AG09309 (cell line): Measurements from ENCODE around the gene SCAMP3.

Experiments used
- DNase-seq: peaks from one replicate; pipeline ENCODE4 v3.0.0-alpha.2; 2010; ENCODE audit warnings: low read depth
- H3K4me3 ChIP-seq: 2 replicates; pipeline ENCODE4 v1.5.1; 2011; ENCODE audit warnings: mild to moderate bottlenecking, low read depth, low read length, moderate library complexity; ENCODE audit not compliant: control insufficient read depth
- TF ChIP-seq, protein P1 (sequence below): IDR thresholded peaks from 2 replicates; pipeline ENCODE4 v1.5.1; 2011; ENCODE audit warnings: mild to moderate bottlenecking, low read depth, low read length, inconsistent platforms; ENCODE audit not compliant: insufficient read depth, control insufficient read depth; ENCODE audit errors: missing control alignments

SCAMP3 gene

DNA sequence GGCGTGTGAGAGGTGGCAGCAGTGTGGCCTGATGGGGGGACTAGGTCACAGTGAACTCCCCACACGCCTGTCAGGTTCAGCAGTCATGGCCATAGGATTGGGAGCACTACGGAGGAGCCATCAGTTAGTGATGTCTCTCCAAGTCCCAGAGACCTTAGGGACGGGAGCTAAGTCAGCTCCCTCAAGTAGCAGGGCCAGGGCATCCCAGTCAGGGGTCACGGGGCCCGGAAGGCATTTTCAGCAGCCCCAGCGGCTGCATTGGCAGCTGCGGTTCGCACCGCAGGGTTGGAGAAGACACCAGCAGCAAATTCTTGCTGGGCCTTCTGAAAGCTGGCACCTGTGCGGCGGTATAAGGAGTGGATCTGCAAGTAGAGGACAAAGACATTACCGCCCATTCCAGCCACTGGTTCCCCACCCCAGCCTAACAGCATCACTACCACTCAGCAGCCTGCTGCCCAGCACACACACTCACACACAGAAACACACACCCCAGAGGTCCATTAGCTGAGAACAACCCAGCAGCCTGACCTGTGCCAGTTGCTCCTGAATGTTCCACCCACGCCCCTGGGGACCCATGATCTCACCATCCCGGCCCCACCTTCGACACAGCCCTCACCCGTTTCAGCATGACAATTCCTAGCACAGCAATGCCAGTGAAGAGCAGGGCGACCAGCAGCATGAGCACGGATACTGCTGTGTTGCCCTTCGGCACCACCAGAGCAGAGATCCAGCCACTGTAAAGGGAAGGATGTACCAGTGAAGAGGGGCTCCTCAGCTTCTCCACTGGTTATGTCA, 5.9 kb downstream of the SCAMP3 start:
- TF ChIP-seq, protein P1, sequence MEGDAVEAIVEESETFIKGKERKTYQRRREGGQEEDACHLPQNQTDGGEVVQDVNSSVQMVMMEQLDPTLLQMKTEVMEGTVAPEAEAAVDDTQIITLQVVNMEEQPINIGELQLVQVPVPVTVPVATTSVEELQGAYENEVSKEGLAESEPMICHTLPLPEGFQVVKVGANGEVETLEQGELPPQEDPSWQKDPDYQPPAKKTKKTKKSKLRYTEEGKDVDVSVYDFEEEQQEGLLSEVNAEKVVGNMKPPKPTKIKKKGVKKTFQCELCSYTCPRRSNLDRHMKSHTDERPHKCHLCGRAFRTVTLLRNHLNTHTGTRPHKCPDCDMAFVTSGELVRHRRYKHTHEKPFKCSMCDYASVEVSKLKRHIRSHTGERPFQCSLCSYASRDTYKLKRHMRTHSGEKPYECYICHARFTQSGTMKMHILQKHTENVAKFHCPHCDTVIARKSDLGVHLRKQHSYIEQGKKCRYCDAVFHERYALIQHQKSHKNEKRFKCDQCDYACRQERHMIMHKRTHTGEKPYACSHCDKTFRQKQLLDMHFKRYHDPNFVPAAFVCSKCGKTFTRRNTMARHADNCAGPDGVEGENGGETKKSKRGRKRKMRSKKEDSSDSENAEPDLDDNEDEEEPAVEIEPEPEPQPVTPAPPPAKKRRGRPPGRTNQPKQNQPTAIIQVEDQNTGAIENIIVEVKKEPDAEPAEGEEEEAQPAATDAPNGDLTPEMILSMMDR = no peak
- H3K4me3 ChIP-seq = peak overlapping the region; percentile 62
- no peak for DNase-seq

DNA sequence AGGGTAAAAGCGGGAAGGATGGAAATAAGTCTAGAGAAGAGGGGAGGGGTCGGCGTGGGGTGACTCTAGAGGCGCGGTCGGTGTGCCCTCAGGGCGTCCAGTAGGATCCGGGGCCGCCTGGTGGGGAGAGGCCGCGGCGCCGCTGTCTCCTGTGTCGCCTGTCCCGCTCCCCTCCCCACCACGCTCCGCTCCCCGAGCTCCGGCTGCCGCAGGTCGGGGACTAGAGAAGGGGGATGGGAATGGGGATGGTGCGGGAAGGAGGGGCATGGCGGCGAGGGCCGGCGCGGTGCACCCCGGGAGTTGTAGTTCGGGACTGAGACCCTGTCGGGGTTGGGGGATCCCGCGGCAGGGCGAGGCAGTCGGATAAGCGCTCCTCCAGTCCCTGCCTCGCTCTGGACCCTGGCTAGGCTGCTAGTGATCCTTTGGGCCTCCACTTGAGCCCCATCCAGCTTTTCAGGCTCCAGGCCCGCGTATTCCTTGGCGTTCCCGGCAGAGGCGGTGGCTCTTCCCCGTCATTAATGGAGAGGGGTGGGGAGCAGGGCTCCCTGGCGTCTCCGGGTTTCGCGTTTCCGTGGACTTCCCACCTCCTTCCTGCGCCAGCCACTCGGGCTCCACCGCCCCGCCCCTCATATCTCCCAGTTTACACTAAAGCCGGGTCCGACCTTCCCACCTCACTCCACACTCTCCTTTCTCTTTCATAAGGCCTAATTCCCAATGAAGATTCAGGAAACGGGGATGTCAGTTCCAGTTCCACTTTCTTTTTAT, 6.7 kb downstream of the SCAMP3 start, which contains the start of gene ENTREP3:
TSS of gene ENTREP3 (minus strand) at position 241 of the 765 bp plus-strand sequence. CDS start 606 bp downstream, outside the sequence.
- DNase-seq = no peak
- H3K4me3 ChIP-seq = peak within 1 kb of the TSS; percentile 62
- TF ChIP-seq, protein P1 = peak; percentile 10

DNA sequence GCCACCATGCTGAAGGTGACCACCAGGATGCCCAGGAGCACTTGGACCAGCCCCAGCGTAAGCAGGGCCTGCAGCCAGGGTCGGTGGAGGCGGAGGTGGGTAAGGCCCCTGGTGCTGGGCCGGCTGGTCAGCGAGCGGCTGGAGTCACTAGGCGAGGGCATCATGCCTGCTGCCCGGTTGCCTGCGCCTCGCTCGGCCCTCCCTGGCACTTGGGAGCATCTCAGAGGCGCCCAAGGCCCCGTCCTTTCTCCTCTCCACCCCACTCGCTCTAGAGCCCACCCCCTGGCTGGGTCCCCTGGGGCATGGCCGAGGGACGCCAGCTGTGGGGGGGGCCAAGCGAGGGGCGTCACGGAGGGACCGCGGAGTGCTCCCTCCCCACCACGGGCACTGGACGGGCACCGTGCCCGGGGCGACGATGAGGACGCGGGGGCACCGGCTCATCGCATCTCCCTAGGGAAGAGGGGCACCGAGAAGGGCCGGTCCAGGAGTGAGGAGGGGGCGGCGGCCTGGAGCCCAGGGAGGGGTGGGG, 7.4 kb downstream of the SCAMP3 start:
- H3K4me3 ChIP-seq = peak overlapping the region; percentile 62
- DNase-seq = no peak
- TF ChIP-seq, protein P1 = no peak

DNA sequence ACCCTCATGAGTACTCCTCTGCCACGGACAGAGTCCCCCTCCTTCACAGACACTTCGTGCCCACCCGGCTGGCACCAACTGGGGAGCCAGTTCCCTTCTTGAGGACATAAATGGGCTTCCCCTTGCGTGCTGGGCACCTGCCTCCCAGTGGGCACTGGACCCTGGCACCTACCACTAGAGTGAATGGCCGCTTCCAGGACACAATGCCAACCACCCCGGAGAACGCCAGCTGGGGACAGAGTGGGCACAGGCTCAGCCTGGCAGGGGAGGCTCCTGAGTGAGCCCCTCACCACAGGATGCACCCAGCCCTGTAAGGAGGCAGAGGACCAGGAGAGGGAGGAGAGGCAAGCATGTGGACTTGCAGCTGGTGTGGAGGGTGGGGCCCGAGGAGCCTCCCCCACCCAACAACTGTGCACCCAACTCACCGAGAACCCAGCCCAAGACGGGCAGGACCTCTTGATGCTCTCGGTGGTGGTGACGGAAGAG, 7.9 kb downstream of the SCAMP3 start:
- H3K4me3 ChIP-seq = peak overlapping the region; percentile 62
- DNase-seq = no peak

DNA sequence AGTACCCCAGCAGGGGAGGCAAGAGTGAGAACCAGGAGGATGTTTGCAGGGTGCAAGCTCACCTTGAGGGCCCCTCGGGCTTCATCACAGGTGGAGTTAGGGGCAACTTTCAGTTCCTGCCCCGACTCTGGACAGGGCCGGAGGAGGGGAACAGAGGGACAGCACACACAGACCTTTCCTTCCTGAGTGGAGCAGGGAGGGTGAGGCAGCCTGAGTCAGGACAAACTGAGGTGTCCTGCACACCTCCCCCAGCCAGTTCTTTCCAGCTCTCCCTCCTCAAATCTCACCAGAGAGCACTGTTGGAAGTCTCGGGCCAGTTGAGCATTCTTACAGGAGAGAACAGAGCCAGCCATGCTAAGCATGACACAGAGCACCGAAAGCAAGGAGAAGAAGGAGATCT, 8.4 kb downstream of the SCAMP3 start:
- no peak for DNase-seq
- H3K4me3 ChIP-seq = peak overlapping the region; percentile 62
- TF ChIP-seq, protein P1 = no peak

More for the DNA sequence above, 7.9 kb downstream of the SCAMP3 start:
- TF ChIP-seq, protein P1 = no peak

DNA sequence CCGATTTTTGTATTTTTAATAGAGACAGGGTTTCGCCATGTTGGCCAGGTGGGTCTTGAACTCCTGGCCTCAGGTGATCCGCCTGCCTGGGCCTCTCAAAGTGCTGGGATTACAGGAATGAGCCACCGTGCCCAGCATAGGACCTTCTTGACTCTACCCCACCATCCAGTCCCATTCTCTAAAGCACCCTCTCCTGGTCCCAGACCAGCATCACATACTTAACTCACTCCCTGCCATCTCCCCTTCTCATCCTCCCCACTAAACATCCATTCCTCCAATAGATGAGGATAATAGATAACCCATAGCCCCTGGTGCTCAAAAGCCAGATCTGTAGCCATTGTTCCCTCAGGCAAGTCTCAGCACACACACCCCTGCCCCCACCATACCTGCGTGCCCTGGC, 9.0 kb downstream of the SCAMP3 start:
- TF ChIP-seq, protein P1 = no peak
- H3K4me3 ChIP-seq = peak overlapping the region; percentile 62
- DNase-seq = no peak
